Measurements from ENCODE around the gene PITPNM2.

The PITPNM2 gene

DNA sequence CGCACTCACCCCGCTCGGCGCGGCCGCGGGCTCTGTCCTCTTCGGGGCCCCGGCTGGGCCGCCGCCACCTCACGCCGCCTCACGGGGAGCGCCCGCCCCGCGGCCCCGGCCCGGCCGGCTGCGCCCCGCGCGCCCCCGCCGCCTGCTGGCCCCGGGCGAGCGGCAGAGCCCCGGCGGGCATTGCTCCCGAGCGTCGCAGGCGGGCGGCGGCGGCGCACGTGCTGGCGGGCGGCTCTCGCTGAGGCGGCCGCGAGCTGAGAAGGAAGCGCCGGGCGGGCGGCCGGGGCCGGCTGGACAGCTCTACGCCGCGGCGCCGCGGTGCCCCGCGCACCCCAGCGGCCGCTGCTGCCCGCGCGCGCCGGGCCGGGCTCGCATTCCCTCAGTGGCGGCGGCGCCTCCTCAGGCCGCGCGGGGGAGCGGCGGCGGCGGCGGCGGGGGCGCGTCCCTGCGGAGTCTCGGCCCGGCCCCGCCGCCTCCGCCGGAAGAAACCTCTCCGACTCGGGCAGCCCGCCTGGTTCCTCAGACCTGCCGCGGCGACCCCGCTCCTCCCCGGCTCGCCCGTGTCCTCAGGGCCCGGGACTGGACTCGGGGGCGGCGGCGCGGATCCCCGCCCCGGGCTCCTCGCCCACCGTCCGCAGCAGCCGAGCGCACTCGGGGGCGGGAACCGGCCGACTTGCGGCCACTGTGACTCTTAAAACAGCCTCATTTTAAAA is at the start of gene PITPNM2:
PITPNM2 (minus strand) TSS at position 347 of the 713 bp plus-strand sequence. CDS start 116,500 bp downstream, outside the sequence.
- DNase-seq (ENCODE audit: low read depth): peak; percentile 35
- peak within 1 kb of the TSS; percentile 53 for H3K4me3 ChIP-seq (ENCODE audit: control insufficient read depth, low read depth, low read length)
- TF ChIP-seq, protein P1, sequence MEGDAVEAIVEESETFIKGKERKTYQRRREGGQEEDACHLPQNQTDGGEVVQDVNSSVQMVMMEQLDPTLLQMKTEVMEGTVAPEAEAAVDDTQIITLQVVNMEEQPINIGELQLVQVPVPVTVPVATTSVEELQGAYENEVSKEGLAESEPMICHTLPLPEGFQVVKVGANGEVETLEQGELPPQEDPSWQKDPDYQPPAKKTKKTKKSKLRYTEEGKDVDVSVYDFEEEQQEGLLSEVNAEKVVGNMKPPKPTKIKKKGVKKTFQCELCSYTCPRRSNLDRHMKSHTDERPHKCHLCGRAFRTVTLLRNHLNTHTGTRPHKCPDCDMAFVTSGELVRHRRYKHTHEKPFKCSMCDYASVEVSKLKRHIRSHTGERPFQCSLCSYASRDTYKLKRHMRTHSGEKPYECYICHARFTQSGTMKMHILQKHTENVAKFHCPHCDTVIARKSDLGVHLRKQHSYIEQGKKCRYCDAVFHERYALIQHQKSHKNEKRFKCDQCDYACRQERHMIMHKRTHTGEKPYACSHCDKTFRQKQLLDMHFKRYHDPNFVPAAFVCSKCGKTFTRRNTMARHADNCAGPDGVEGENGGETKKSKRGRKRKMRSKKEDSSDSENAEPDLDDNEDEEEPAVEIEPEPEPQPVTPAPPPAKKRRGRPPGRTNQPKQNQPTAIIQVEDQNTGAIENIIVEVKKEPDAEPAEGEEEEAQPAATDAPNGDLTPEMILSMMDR (conservative IDR thresholded peaks at IDR 0.05; ENCODE audit: control insufficient read depth, insufficient read depth, low read depth, low read length): no peak

DNA sequence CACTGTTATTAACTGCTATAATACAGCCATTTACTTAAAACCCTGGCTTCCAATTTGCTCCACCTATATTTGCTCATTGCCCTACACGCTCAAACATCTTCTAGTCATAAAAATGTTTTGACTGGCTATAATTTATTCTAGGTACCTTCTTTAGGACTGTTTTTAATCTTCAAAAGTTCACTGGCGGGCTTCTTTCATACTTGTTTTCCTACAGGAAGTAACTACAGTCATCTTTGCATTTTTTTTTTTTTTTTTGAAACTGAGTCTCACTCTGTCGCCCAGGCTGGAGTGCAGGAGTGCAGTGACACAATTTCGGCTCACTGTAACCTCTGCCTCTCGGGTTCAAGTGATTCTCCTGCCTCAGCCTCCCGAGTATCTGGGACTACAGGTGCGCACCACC is 49.5 kb upstream of the PITPNM2 start:
- TF ChIP-seq, protein P1 (conservative IDR thresholded peaks at IDR 0.05; ENCODE audit: control insufficient read depth, insufficient read depth, low read depth, low read length): no peak
- no peak for DNase-seq (ENCODE audit: low read depth)
- H3K4me3 ChIP-seq (ENCODE audit: control insufficient read depth, low read depth, low read length): no peak overlapping the region

DNA sequence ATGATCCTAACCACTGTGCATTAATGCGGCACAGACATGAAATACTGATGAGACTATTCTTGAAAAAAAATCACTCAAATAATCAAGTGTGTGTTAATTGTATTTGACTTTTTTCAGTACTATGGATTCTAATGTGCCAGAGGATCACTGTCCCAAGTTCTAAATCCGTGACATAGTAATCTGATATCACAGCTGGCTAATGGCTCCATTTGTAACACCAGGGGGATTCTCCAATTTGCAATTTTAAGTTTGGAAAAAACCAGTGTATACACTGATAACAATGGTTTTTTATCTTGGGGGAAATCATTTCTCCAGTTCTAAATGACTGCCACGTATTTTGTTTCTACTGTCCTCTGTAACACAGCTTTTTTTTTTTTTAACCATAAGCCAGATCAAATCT is 49.0 kb upstream of the PITPNM2 start:
- TF ChIP-seq, protein P1 (conservative IDR thresholded peaks at IDR 0.05; ENCODE audit: control insufficient read depth, insufficient read depth, low read depth, low read length): no peak
- no peak overlapping the region for H3K4me3 ChIP-seq (ENCODE audit: control insufficient read depth, low read depth, low read length)
- no peak for DNase-seq (ENCODE audit: low read depth)

DNA sequence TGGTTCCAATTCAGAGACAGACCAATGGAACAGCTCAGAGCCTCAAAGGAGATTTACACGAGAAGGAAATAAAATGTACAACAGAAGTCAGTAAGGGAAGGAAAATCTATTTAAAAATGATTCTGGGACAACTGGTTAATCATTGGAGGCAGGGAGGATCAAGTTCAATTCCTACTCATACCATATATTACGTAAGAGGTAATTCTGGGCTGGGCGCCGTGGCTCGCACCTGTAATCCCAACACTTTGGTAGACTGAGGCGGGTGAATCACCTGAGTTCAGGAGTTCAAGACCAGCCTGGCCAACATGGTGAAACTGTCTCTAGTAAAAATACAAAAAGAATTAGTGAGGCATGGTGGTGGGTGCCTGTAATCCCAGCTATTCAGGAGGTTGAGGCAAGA is 36.7 kb upstream of the PITPNM2 start:
- TF ChIP-seq, protein P1 (conservative IDR thresholded peaks at IDR 0.05; ENCODE audit: control insufficient read depth, insufficient read depth, low read depth, low read length): no peak

DNA sequence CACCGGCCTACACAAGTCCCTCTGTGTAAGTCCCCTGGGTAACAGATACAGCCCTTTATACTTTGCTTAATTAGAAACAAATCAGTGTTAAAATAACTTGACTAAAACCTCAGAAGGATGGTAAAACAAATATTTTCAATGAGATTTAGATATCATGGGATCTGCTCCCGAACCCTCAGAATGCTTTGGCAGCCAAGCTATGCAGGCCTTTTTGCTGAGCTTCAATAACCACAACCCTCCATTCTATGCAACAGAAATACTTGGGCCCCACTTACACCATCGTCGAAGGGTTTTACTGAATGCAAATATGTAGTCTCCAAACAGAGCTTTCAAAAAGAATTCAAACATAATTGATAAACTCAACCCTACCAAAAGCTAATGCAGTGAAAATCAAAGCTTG is 29.3 kb upstream of the PITPNM2 start:
- DNase-seq (ENCODE audit: low read depth): no peak
- H3K4me3 ChIP-seq (ENCODE audit: control insufficient read depth, low read depth, low read length): no peak overlapping the region
- TF ChIP-seq, protein P1 (conservative IDR thresholded peaks at IDR 0.05; ENCODE audit: control insufficient read depth, insufficient read depth, low read depth, low read length): no peak

More for the DNA sequence above, 36.7 kb upstream of the PITPNM2 start:
- H3K4me3 ChIP-seq (ENCODE audit: control insufficient read depth, low read depth, low read length): no peak overlapping the region
- no peak for DNase-seq (ENCODE audit: low read depth)

DNA sequence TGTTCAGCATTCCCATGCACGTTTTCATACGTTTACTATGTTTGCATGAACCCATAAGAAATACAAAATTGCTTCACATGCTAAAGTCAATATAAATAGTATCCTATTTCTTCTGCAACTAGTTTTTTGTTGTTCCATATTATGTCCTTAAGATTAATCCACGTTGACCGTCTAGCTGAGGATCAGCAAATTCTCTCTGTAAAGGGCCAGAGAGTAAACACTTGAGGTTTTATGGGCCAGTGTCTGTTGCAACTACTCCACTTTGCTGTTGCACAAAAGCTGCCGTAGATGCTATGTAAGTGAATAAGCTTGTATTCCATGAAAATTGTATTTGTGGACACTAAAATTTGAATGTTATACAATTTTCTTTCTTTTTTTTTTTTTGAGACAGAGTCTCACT is 21.1 kb upstream of the PITPNM2 start:
- H3K4me3 ChIP-seq (ENCODE audit: control insufficient read depth, low read depth, low read length): no peak overlapping the region
- DNase-seq (ENCODE audit: low read depth): no peak
- TF ChIP-seq, protein P1 (conservative IDR thresholded peaks at IDR 0.05; ENCODE audit: control insufficient read depth, insufficient read depth, low read depth, low read length): no peak
